Measurements from ENCODE around the gene NAP1L4. TPM values are rescaled to one million over a fixed set of nuclear protein-coding genes. Genes with fewer than 3 reads are reported as not detected.

Gene NAP1L4
- polyA plus RNA-seq, 1 donor from 2014 or later: 89.0 TPM

DNA sequence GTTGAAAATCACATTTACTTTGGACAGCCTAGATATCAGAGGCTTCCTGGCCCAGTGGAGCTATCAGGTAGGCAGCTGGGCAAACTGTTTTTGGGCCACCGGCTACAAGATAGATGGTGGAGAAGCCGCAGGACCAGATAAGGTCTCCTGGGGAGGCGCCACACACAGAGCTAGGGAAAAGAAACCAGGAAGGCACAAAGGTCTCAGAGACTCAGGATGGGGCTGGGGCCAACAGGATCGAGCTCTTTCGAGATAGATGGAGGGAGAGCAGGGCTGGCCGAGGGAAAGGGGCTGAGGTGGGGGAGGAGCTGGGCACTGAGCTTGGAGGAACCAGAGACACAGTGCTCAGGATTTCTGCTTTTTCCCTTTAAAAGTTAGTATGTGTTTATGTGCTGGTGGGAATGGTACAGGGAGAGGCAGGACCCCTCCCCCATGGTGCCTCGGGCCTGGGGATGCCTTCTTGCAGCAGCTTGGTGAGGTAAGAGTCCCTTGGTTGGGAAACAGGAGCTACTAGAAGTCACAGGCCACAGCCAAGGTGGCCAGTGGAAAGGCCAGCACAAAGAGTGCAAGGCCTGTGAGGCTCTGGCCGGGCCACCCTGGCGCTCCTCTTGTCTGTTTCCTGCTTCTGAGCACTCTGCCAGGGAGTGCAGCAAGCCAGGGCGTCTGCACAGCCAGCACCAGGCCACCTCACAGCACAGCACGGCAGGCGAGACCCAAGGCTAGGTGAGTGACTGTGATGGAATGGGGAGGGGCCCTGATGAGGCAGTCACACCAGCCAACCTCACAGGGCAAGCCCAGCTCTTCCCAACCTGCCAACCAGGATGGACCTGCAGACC, 11.5 kb upstream of the NAP1L4 start:
- Mint-ChIP-seq H3K4me1 (no peaks in the 10 kb centered on the region), H3K4me3 (no peak overlapping the region), H3K9me3 (no peaks in the 10 kb centered on the region), H3K36me3 (no peaks in the 10 kb centered on the region), H3K27me3 (no peaks in the 10 kb centered on the region), H3K27ac (no peak overlapping the region)

DNA sequence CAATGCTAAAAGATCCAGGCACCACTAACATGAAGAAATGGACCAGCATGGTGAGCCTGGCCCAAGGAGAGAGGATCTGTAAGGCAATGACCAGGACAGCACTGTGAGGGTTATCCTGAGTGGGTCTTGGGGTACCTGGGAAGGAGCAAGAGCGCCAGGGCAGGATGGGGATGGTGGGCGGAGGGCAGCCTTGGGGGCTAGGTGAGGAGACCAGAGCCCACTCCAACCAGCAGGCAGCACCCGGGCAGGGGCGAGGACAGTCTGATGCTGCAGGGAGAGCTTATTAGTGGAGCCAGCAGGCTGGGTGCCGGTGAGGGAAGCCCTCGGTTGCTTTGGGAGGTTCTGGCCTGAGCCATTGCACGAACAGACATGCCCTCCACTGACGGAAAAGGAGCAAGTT, 10.7 kb upstream of the NAP1L4 start:
- Mint-ChIP-seq H3K36me3 (no peaks in the 10 kb centered on the region), H3K4me1 (no peaks in the 10 kb centered on the region), H3K27ac (no peak overlapping the region), H3K9me3 (no peaks in the 10 kb centered on the region), H3K27me3 (no peaks in the 10 kb centered on the region), H3K4me3 (no peak overlapping the region)

DNA sequence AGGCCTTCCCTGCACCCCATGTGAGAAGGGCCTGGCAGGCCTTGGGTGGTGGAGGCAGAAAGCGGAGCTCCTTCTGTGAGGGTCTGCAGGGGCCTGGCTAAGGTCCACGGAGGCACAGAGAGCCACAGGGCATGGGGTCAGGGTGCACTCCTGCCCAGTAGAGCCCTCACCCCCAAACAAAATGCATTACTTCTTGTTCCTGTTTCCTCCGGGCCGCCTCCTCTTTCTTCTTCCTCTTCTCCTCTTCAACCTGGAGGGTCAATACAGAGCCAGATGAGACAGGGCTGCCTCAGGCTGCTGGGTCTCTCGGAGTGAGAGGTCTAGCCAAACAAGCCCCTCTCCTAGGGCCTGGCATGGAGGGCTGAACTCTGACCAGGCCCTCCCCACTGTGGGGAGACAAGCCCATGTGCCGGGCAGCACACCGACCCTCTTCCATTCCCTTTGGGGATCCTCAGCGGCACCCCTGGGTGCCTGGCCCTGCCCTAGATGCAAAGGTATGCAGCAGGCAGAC, 10.3 kb upstream of the NAP1L4 start:
- Mint-ChIP-seq H3K27ac (no peak overlapping the region), H3K27me3 (no peaks in the 10 kb centered on the region), H3K4me3 (no peak overlapping the region), H3K36me3 (no peaks in the 10 kb centered on the region), H3K9me3 (no peaks in the 10 kb centered on the region), H3K4me1 (no peaks in the 10 kb centered on the region)

DNA sequence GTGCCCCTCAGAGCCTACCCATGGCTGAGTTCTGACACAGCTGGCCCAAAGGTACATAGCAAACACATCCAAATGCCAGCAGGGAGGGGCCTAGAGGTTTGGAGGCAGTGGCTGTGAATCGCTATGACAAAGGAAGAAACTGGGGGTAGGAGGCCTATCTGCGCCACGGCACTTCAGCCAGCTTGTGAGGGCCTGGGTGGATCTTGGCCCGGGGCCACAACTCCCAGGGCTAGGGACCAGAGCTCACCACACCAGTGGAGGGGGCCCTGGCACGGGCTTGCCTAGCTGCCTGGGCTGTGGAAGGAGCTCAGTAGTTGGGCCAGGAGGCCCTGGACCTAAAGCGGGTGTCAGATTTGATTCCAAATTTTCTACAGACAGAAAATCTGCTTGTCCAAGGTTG, 9.4 kb upstream of the NAP1L4 start:
- Mint-ChIP-seq H3K27me3 (no peaks in the 10 kb centered on the region), H3K36me3 (no peaks in the 10 kb centered on the region), H3K4me3 (no peak overlapping the region), H3K27ac (no peak overlapping the region), H3K4me1 (no peaks in the 10 kb centered on the region), H3K9me3 (no peaks in the 10 kb centered on the region)

DNA sequence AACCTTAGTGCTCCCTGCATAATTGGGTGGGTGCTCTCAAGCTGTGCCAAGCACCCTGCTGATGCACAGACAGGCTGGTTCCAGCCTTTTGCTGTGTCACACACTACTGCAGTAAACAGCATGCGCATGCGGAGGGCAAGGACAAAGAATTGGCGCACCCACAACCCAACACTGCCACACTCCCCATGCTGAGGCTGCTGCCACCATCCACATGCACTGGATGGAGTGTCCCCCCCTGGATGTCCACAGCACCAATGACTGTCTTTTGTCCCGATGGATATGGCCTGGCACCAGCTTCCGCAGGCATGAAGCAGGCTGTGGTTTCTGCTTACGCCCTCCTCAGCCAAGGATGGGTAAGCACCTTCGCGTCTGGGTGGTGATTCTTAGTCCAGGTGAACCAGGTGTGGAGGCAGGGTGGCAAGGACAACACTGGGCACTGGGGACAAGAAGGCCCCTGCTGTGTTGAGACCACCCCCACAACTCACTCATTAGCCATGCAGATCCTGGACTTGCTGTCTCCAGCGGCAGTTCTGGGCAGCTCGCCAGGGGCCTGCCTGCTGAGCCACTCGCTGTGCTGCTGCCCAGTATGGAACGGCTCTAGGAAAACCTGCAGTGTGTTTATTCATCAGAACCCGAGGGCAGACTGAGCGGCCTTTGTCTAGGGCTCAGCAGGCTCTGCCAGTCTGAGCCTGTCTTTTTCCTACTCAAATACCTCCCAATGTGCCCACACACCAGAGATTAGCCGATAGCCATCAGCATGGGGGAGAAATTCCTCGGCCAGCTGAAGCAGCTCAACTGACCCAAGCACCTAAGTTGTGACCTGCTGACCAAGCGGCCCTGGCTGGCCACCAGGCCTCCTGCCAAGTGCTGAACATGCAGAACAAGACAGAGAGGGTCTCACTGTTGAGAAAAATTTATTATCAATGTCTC, 8.2 kb upstream of the NAP1L4 start:
- Mint-ChIP-seq H3K36me3 (peaks cover 1% of the 10 kb centered on the region), H3K27me3 (no peaks in the 10 kb centered on the region), H3K4me3 (no peak overlapping the region), H3K9me3 (no peaks in the 10 kb centered on the region), H3K27ac (no peak overlapping the region), H3K4me1 (no peaks in the 10 kb centered on the region)

DNA sequence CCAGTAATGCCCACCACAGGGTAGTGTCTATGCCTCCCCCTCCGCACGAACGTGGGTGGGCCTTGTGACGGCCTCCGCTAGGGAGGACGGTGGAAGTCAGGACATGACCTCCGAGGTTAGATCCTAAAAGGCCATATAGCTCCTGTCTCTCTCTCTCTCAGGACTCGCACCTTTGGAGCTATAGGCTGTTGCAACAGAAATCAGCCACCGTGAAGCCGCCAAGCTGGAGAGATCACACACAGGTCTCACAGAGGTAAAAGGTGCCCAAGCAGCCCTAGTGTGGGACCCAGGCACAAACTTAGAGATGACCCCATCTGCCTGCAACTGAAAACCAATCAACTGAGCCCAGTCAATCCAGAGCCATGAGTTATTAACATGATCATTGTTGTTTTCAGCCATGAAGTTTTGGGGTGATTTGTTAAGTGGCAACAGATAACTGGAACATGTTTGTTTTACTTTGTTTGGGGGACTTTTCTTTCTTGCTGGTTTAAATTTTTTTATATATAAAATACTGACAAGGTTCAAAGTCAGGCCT, 7.4 kb upstream of the NAP1L4 start:
- Mint-ChIP-seq H3K4me3 (peak overlapping the region in 1 of 4 donors; percentile 50), H3K27ac (peak overlapping the region in 1 of 3 donors; percentile 28)

DNA sequence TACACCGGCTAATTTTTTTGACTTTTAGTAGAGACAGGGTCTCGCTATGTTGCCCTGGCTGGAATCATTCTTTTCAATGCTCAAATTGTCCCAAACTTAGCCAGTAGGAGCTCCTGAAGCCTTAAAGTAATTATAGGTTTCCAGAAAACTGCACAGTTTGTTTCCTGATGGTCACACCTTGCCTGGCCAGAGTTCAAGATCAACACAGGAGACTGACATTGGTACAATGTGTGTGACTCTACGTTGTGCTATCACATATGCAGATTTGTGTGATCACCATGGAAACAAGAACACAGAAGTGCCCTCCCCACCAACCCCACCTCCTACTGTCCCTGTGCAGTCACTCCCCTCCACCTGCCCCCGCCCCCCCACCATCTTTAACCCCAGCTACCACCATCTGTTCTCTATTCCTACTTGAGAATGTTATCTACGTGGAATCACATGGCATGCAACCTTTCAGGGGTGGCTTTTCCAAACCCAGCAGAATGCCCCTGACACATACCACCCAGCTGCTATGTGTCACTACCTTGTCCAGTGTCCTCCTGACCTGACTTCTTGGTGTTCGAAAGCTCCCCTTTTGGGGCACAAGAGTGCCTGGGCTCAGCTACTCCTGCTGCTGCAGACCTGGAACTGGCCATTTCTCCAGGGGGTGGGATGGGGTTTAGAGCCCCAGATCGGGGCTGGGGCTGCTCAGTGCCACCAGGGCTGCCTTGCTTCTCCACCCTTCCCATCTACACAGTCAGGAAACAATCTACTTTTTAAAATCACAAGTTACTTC, 6.1 kb upstream of the NAP1L4 start:
- peaks cover 1% of the 10 kb centered on the region for H3K36me3 Mint-ChIP-seq
- no peaks in the 10 kb centered on the region for H3K9me3 Mint-ChIP-seq
- no peaks in the 10 kb centered on the region for H3K27me3 Mint-ChIP-seq
- no peak overlapping the region for H3K4me3 Mint-ChIP-seq
- H3K27ac Mint-ChIP-seq: no peak overlapping the region
- no peaks in the 10 kb centered on the region for H3K4me1 Mint-ChIP-seq

More for the DNA sequence above, 7.4 kb upstream of the NAP1L4 start:
- Mint-ChIP-seq H3K36me3 (peaks cover 1% of the 10 kb centered on the region), H3K4me1 (no peaks in the 10 kb centered on the region), H3K27me3 (no peaks in the 10 kb centered on the region), H3K9me3 (no peaks in the 10 kb centered on the region)

DNA sequence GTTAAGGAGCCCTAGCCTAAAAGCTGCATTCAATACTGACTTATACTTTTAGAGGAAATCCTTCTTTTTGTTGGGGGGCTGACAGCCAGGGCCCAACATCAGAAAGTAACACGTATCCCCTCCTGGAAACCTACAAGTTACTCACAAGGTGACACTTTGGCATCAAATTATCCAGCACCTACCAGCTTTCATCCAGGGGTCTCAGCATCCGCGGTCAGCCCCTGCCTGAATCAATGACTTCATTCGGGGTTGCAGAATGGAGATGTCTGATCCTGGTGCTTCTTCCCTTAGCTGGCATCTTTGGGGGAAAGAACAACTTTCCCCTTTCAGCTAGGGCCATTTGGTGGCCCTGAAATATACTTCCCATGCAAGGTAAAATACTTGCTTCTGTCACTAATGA, 5.3 kb upstream of the NAP1L4 start:
- no peaks in the 10 kb centered on the region for H3K27me3 Mint-ChIP-seq
- peak overlapping the region in 1 of 3 donors; percentile 56 for H3K27ac Mint-ChIP-seq
- H3K9me3 Mint-ChIP-seq: no peaks in the 10 kb centered on the region
- peaks cover 1% of the 10 kb centered on the region for H3K36me3 Mint-ChIP-seq
- H3K4me3 Mint-ChIP-seq: no peak overlapping the region
- peaks cover 0 to under 1% (median 0%) of the 10 kb centered on the region in 3 donors for H3K4me1 Mint-ChIP-seq

DNA sequence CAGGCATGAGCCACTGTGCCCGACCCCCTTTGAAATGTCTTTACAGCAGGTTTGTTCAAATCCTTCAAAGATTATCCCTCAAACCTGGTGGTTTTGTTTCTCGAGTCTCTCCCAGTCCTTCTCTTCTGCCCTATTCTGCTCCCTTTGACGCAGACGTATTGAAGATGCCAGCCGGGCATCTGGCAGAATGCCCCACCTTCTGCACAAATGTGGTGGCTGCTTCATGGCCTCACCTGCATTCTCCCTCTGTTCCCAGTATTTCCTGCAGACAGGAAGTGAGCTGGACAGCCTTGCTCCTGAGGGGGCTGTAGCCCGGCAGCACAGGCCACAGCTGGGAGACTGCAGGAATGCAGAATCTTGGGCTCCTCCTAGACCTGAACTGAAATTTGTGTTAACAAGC, 4.8 kb upstream of the NAP1L4 start:
- Mint-ChIP-seq H3K36me3 (peaks cover 1% of the 10 kb centered on the region), H3K27ac (peak overlapping the region in 1 of 3 donors; percentile 56), H3K9me3 (no peaks in the 10 kb centered on the region), H3K4me3 (peak overlapping the region in 1 of 4 donors; percentile 38), H3K27me3 (no peaks in the 10 kb centered on the region), H3K4me1 (peaks cover 0 to 4% (median 2%) of the 10 kb centered on the region in 3 donors)

DNA sequence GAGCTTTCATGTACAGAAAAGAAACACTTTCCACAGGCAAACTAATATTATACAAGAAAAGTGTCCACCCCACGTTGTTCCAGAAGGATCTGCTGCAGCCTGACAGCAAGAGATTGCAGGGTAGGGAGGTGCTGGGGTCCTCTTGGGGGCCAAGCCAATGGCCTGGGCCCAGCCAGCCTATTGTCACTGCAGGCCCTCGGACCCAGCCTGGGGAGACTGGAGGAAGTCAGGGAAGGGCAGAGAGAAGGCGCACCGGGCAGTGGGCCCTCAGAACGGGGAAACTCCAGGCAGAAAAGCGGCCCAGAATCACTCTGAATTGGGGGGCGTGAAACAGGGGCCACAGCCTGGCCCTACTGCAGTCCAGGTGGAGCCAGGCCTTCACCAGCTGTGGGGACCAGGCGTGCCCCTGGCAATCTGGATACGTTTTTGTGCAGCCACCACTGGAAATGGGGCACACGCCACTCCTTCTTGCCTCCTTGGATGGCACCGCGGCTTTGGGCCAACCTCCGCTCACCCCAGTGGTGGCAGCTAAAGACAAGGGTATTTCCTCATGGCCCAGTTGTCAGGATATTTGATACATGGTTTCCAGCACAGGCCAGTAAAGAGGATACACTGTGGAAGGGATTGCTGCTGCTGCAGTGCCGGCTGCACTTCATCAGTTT, 3.9 kb upstream of the NAP1L4 start:
- H3K4me1 Mint-ChIP-seq: peaks cover under 1 to 10% (median 8%) of the 10 kb centered on the region in 3 donors
- no peak overlapping the region for H3K4me3 Mint-ChIP-seq
- H3K36me3 Mint-ChIP-seq: peaks cover 1% of the 10 kb centered on the region
- no peaks in the 10 kb centered on the region for H3K27me3 Mint-ChIP-seq
- H3K9me3 Mint-ChIP-seq: no peaks in the 10 kb centered on the region
- no peak overlapping the region for H3K27ac Mint-ChIP-seq

DNA sequence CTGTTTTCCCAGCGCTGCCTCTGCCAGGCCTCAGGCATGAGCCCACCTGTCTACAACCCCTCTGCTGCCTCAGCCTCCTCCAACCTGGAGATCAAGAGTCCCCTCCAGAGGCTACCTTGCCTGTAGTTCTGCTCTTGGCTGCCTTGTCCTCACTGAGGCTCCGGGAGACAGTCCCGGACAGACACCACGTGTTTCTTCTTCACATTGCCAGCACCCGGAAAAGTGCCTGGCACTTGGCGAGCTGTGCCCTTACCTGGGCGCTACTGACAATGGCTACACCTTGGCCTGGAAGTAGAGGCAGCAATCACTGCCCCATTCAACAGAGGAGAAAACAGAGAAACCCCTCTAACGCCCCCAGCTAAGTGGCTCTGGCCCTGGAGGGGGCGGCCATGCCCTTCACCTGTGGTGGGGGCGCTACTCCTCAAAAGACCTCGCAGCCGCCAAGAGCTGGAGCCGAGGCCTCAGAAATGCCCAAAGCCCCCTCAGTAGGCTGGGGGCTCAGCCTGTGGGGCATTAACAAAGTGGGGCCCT, 3.0 kb upstream of the NAP1L4 start:
- Mint-ChIP-seq H3K4me3 (peak overlapping the region in 1 of 4 donors; percentile 76), H3K27me3 (no peaks in the 10 kb centered on the region), H3K4me1 (peaks cover 9 to 19% (median 11%) of the 10 kb centered on the region in 3 donors), H3K9me3 (no peaks in the 10 kb centered on the region), H3K36me3 (peaks cover 1% of the 10 kb centered on the region), H3K27ac (peak overlapping the region in 1 of 3 donors; percentile 61)

DNA sequence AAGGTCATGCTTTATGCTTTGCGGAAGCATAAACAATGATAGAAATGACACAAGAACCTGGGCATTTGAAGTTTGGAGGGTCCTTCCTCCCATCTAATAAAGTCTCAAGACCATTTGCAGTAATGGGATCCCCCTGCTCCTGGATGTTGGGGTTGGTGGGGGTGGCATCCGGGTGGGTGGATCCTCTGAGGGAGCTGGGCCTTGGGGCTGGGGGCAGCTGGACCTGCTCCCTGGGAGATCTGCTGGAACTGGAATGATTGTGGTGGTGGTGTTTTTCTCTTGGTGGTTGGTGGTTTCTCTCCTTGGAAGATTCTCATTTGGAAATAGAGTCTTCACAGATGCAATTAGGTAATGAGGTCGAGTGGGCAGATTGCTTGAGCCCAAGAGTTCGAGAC, 2.2 kb upstream of the NAP1L4 start:
- Mint-ChIP-seq H3K4me3 (peak overlapping the region in 2 of 4 donors; percentile 76 to 77), H3K27ac (peak overlapping the region in 1 of 3 donors; percentile 61), H3K4me1 (peaks cover 17 to 27% (median 19%) of the 10 kb centered on the region in 3 donors), H3K36me3 (peaks cover 1% of the 10 kb centered on the region), H3K27me3 (no peaks in the 10 kb centered on the region), H3K9me3 (no peaks in the 10 kb centered on the region)

DNA sequence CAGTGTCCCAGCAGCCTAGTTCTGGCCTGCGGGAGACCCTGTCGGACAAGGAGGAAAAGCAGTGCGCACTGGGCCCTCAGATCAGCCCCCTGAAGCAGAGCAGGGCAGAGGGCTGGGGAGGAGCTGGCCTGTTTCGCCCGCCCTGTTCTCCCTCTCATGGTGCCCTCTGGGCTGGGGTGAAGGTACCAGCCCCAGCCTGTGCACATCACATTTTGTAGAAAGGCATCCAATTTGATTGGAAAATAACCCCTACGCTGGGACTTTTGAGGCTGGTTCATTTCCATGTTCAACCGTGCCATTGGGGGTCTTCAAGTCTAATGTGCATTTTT, 832 bp upstream of the NAP1L4 start:
- H3K36me3 Mint-ChIP-seq: peaks cover 2% of the 10 kb centered on the region
- H3K4me1 Mint-ChIP-seq: peaks cover 29 to 40% (median 30%) of the 10 kb centered on the region in 3 donors
- peak overlapping the region; percentile 94 to 100 (median 99) for H3K27ac Mint-ChIP-seq
- no peaks in the 10 kb centered on the region for H3K9me3 Mint-ChIP-seq
- peak overlapping the region; percentile 93 to 100 (median 98) for H3K4me3 Mint-ChIP-seq
- H3K27me3 Mint-ChIP-seq: no peaks in the 10 kb centered on the region
